IPS-11a (cell line): Measurements from ENCODE around the gene PTPRD.

ENCODE experiments used
- H3K4me3 ChIP-seq: one replicate; pipeline ENCODE4 v1.5.1; 2013; ENCODE audit warnings: low read depth, low read length, control low read depth

The PTPRD gene

GRCh38 chr9:9645006-9645405, 967.8 kb downstream of the PTPRD start:
- no peak overlapping the region for H3K4me3 ChIP-seq

DNA sequence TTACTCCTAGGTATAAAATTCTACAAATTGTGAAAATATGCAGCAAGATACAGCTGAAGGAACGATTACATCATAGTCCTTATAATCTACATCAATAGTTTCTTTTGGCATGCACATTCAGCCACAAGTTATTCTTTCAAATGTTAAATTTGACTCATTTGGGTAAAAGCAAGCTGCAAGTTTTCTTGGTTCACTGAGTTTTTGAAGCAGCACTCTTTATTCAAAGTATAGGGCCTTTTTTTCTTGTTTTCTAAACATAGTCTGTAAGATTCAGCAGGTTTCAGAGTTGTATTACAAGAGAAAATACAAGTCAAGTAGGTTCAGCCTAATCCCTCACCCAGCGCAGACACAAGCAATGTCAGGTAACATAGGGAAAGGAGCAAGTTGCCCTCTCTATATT, 981.5 kb downstream of the PTPRD start:
- H3K4me3 ChIP-seq: no peak overlapping the region

- H3K4me3 ChIP-seq: no peak overlapping the region
Observed at GRCh38 chr9:9625248-9625647, 987.6 kb downstream of the PTPRD start.

DNA sequence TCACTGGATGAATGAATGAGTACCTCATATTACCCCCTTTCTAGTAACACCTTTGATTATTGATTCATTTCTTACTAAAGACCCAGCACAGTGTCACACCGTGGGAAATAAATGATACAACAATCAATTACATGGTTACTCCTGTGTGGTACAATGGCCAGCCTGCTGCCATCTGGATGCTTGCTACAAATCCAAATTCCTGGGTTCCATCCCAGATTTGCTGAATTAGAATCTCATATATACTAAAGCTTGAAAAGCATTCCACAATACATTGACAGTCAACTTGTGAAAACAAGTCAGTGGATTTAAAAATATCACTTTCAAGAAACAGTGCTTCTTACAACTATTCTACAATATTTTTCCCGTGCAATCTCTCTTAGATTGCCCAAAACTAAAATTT, 989.3 kb downstream of the PTPRD start:
- H3K4me3 ChIP-seq: no peak overlapping the region

- no peak overlapping the region for H3K4me3 ChIP-seq
Observed at GRCh38 chr9:9621355-9621940, 991.4 kb downstream of the PTPRD start.

DNA sequence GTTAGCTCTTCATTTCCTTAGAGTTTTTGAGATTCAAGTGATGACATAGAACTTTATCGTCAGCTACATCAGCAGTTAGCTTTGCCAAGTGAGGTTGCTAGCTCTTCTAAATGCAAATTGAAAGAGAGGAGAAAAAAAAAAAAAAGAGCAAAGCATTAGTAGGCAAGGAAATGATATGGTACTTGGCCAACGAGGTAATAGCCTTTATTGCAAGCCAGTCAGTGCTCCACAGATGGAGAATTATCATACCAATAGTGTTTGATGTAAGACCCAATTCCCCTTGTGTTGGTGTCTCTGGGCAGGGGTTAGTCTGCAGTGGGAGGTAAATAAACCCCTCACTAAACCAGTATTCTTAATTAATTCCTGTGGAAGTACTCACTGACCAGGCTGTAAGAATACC, 992.1 kb downstream of the PTPRD start:
- H3K4me3 ChIP-seq: no peak overlapping the region

DNA sequence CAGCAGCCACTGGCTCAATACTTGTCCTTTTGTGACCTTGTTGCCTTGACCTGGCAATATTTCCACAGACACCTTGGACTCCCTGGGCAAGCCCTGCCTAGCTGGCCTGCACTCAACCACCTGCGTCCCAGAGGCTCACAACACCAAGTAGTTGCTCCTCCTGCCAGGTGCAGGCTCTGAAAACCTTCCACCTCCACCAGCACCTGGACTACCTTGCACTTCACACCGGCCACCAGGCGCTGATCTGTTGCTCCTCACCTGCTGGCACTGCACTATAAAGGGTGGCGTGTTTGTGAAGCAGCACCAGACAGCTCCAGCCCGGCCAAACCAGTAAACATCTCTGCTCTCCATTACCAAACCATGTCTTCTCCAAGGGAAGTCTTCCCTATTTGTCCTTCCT, 997.7 kb downstream of the PTPRD start:
- H3K4me3 ChIP-seq: no peak overlapping the region

GRCh38 chr9:9614607-9615006, 998.2 kb downstream of the PTPRD start:
- H3K4me3 ChIP-seq: no peak overlapping the region

DNA sequence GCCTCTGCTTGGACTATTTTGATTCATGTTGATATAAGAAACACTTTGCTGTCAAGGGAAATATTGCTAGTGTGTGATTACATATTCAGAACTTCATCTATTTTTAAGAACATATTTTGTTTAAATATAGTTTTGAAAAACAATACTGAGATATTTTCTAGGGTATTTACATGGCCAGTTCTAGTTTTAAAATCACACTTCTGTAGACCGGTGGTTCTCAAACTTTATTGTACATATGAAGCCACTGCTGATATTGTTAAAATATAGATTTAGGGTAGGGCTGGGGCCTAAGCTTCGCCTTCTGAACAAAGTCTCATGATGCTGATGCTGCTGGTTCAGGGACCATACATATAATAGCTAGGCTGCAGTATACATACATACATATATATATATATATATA, 1000.0 kb downstream of the PTPRD start:
- H3K4me3 ChIP-seq: no peak overlapping the region

DNA sequence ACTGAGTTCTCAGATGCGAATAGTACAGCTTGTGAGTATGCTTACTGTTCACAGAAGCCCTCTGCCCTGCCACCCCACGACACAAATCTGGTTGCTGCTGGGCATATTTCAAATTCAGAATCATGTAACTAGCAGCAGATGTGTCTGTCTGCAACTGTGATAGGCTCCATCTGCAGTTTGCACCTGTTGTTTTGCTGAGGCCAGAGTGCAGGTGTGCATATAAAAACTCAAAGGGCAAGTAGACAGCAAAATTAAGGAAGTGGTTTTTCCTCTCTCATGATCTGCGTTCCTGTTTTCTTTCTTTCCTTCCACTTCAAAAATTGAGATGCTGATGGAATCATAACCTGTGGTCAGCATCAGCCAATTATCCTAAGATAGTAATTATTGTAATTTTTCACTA, 1000.5 kb downstream of the PTPRD start:
- no peak overlapping the region for H3K4me3 ChIP-seq

GRCh38 chr9:9605681-9606080, 1007.1 kb downstream of the PTPRD start:
- no peak overlapping the region for H3K4me3 ChIP-seq

DNA sequence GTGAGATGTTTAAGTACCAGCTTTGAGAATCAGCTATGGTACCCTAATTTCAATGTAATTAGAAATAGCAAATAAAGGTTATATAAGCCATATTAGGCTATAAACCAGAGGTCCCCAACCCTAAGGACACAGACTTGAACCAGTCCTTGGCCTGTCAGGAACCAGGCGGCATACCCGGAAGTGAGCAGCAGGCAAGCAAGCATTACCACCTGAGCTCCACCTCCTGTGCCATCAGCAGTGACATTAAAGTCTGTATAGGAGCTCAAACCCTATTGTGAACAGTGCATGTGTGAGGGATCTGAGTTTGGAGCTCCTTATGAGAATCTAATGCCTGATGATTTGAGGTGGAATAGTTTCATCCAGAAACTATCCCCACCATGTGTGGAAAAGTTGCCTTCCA, 1009.5 kb downstream of the PTPRD start:
- H3K4me3 ChIP-seq: no peak overlapping the region

- no peak overlapping the region for H3K4me3 ChIP-seq
Observed at GRCh38 chr9:9598723-9599122, 1014.1 kb downstream of the PTPRD start.

DNA sequence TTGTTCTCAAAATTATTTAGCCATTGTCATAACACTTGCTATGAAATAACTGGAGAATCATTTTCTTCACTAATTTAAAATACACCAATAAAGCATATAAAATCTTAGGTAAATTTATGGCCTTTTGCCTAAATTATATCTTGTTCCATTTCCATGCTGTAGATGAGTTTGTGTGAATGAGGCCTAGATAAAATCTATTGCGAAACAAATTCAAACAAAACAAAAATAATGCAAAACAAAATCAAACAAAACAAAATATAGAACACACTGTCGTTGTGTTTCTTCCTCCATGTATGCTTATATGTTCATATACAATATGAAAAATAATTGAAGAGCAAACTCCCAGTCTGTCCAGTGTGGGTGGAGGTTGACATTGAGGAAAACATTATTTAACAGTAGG, 1020.7 kb downstream of the PTPRD start:
- H3K4me3 ChIP-seq: no peak overlapping the region

GRCh38 chr9:9585920-9586319, 1026.9 kb downstream of the PTPRD start:
- no peak overlapping the region for H3K4me3 ChIP-seq

DNA sequence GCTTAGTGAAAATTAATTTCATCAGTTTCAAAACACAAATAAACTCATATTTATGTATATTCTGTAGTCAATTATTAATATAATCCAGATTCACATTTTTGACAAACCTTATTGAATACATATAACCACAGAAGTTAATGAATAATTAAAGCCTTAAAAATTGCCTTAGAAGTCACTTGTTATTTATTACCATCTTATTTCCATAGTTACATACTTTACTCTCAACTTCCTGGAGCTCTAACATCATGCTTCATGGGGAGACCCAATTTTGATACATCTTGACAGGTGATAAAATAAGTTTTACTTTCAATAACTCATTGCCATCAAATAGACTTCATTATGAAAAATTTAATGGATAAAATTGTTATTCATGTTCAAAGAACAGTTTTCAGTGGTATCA, 1038.7 kb downstream of the PTPRD start:
- no peak overlapping the region for H3K4me3 ChIP-seq

DNA sequence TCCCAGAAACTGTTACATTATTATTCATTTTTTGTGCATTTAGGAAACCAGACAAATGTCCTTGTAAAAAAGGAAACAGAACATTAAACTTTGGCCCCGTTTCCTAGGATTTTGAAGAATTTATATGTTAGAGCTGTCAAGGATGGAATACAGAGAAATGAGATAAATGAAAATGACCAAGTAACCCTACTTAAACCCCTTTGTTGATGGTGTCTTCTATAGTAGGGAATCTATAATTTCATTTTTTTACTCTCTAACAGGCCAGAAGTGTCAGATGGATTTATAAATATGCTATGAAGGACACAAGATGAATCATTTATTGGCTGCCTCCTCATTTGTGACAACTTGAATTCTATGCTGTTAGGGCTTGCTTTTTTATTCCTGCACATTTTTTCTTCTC, 1047.1 kb downstream of the PTPRD start:
- H3K4me3 ChIP-seq: no peak overlapping the region

GRCh38 chr9:9563817-9564216, 1049.0 kb downstream of the PTPRD start:
- no peak overlapping the region for H3K4me3 ChIP-seq

DNA sequence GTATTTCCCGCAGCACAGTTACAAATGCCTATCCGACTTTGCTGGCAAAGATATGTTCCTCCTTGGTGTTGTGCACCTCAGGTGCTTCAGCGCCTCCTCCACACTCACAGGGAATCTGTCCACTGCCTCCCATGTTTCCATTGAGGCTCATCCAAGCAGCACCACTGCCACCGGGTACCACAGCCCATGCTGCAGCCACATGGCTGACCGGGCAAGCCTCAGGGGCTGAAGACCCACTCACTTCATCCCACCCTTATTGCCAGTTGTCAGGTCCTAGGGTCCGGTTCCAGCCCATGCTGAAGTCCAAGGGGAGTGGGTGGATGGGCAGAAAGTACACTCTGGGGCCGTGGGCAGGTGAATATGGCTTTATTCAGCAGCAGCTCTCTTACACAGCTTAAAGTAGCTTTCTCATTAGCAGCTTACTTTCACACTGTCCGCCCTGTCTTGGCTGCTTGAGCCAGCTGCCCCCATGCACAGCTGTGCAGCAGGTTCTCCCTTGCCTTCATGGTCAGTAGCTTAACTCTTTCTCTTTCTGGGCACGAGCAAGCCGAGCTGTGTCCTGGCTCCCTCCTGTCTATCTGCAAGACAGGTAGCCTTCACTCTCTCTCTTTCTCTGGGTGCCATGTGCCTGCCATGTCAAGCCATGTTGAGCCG, 1052.3 kb downstream of the PTPRD start:
- no peak overlapping the region for H3K4me3 ChIP-seq

DNA sequence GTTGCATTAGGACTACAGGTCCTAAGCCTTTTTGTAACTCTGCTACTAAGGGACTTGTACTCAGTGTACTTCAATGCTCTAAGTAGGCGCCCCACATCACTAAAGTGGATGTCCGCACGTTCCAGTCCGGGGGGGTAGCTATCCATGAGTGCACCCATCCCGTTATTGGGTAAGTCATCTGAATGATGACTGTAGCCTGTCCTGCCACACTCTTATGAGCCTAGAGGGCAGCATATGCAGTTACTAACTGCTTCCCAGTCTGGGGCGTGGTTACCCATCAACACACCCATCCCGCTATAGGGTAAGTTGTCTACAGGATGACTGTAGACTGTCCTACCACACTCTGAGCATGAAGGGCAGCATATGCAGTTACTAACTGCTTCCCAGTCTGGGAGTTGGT, 1053.9 kb downstream of the PTPRD start:
- H3K4me3 ChIP-seq: no peak overlapping the region

- no peak overlapping the region for H3K4me3 ChIP-seq
Observed at GRCh38 chr9:9557804-9558334, 1054.9 kb downstream of the PTPRD start.

- H3K4me3 ChIP-seq: no peak overlapping the region
Observed at GRCh38 chr9:9556865-9557803, 1055.7 kb downstream of the PTPRD start.
